Activated CD8-positive, alpha-beta T cell treated with anti-CD3 and anti-CD28 coated beads for 36 hours (primary cell): ENCODE data around the gene PFKFB2. TPM values are rescaled to one million over a fixed set of nuclear protein-coding genes. Genes with fewer than 3 reads are reported as not detected.

Experiments
- ATAC-seq: fragments of 200-7000 bp; cut with Tn5 transposase; one replicate; pipeline ENCODE4 v1.10.0; 2021; ENCODE audit warnings: mild to moderate bottlenecking, moderate library complexity
- CTCF ChIA-PET: fragments of 350-600 bp; sonication (Branson Sonifier 250); formaldehyde crosslinking; loops from one replicate; lab custom pipeline; 2021; ENCODE audit warnings: antibody characterized with exemption; lab: Charles Lee
- POLR2A ChIA-PET: fragments of 350-600 bp; sonication (Branson Sonifier 250); formaldehyde crosslinking; loops from one replicate; lab custom pipeline; 2021; ENCODE audit warnings: antibody characterized with exemption; lab: Charles Lee
- DNase-seq: peaks from one replicate; pipeline ENCODE4 v3.0.0-alpha.2; 2020
- H3K27ac Mint-ChIP-seq: one replicate; pipeline ENCODE4 v1.8.0; 2021; ENCODE audit warnings: mild to moderate bottlenecking, mixed read lengths
- H3K27me3 Mint-ChIP-seq: one replicate; pipeline ENCODE4 v1.8.0; 2021; ENCODE audit warnings: mixed read lengths
- H3K36me3 Mint-ChIP-seq: one replicate; pipeline ENCODE4 v1.8.0; 2021; ENCODE audit warnings: low read depth, mixed read lengths
- H3K4me1 Mint-ChIP-seq: one replicate; pipeline ENCODE4 v1.8.0; 2021; ENCODE audit warnings: low read depth, mixed read lengths
- H3K4me3 Mint-ChIP-seq: one replicate; pipeline ENCODE4 v1.8.0; 2021; ENCODE audit warnings: mild to moderate bottlenecking, moderate library complexity, mixed read lengths
- H3K9me3 Mint-ChIP-seq: one replicate; pipeline ENCODE4 v1.8.0; 2021; ENCODE audit warnings: mixed read lengths
- intact Hi-C: fragments of 100-400 bp; cut with micrococcal nuclease; formaldehyde crosslinking; loops from one replicate; pipeline ENCODE4 v1.10.0; 2022
- total RNA-seq, 2 experiments: library from RNA; stranded (reverse); gene quantifications; one replicate each; pipeline ENCODE4 v1.2.3, GENCODE V29; 2021
- TF ChIP-seq, protein P1 (sequence below): fragments of 200-600 bp; IDR thresholded peaks from one replicate; pipeline ENCODE4 v1.8.0; 2022; ENCODE audit warnings: antibody characterized with exemption, mild to moderate bottlenecking

The PFKFB2 gene
- total RNA-seq, 2 experiments from 2014 or later = 3.5 to 4.3 TPM

DNA sequence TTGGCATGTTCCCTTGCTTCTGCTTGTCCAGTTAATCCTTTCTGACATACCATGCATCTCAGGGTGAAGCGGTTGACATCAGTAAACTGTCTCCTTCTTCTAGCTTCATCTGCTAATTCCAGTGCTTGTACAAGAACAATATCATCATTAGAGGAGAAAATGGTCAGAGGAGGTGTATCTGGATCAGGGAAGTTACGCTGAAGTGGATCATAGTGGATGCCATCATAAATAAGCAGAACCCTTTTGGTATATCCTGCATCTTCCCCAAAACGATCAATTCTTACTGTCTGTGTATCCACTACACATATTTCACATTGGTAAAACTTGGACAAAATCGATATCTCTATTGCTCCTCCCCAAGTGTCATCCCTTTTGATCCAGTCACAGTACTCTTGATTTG, 4.0 kb upstream of the PFKFB2 start:
- intact Hi-C loops = no loop called here
- no peaks in the 10 kb centered on the region for H3K9me3 Mint-ChIP-seq
- ATAC-seq (no peak), DNase-seq (no peak)
- POLR2A ChIA-PET = interaction anchor here (0.6 to 1.3 kb wide), 2 partner anchors 11 to 13 kb away, joined by 3 to 5 read pairs; no protein-coding TSS in a partner anchor
- peak overlapping the region; percentile 99 for H3K4me3 Mint-ChIP-seq
- H3K36me3 Mint-ChIP-seq = peaks cover 30% of the 10 kb centered on the region
- no peak overlapping the region for H3K27ac Mint-ChIP-seq
- CTCF ChIA-PET = interaction anchor here (0.6 to 4.8 kb wide), 13 partner anchors 9 to 450 kb away, joined by 3 to 49 read pairs (median 10); no protein-coding TSS in a partner anchor
- H3K27me3 Mint-ChIP-seq = no peaks in the 10 kb centered on the region
- TF ChIP-seq, protein P1, sequence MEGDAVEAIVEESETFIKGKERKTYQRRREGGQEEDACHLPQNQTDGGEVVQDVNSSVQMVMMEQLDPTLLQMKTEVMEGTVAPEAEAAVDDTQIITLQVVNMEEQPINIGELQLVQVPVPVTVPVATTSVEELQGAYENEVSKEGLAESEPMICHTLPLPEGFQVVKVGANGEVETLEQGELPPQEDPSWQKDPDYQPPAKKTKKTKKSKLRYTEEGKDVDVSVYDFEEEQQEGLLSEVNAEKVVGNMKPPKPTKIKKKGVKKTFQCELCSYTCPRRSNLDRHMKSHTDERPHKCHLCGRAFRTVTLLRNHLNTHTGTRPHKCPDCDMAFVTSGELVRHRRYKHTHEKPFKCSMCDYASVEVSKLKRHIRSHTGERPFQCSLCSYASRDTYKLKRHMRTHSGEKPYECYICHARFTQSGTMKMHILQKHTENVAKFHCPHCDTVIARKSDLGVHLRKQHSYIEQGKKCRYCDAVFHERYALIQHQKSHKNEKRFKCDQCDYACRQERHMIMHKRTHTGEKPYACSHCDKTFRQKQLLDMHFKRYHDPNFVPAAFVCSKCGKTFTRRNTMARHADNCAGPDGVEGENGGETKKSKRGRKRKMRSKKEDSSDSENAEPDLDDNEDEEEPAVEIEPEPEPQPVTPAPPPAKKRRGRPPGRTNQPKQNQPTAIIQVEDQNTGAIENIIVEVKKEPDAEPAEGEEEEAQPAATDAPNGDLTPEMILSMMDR = no peak
- peaks cover 57% of the 10 kb centered on the region for H3K4me1 Mint-ChIP-seq

DNA sequence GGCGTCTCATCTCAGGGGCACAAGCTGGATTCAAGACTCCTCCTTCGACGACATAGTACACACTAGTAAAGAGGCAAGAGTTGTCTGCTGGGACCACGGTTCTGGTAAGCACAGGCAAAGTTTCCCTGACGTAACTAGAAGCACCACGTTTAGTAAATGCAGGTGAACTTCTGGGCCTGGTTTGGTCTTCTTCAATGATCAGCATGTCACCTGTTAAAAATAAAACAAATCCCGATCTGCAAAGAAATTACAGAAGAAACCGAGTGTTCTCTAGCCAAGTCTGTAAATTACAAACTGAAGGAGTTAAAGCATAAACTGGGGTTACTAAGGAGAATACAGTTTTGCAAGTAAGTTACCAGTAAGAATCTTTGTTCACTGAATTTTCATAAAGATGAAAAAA, 3.6 kb upstream of the PFKFB2 start:
- peaks cover 56% of the 10 kb centered on the region for H3K4me1 Mint-ChIP-seq
- peak overlapping the region; percentile 94 for H3K27ac Mint-ChIP-seq
- peak overlapping the region; percentile 99 for H3K4me3 Mint-ChIP-seq
- TF ChIP-seq, protein P1 = no peak
- intact Hi-C loops = no loop called here
- H3K9me3 Mint-ChIP-seq = no peaks in the 10 kb centered on the region
- H3K36me3 Mint-ChIP-seq = peaks cover 30% of the 10 kb centered on the region
- H3K27me3 Mint-ChIP-seq = no peaks in the 10 kb centered on the region
- DNase-seq = no peak
- ChIA-PET CTCF (interaction anchor here (0.6 to 4.8 kb wide), 24 partner anchors 9 to 470 kb away, joined by 3 to 49 read pairs (median 5); partner anchors contain the start of genes C1orf116 and CD55), POLR2A (interaction anchor here (0.6 to 1.3 kb wide), 3 partner anchors 11 to 450 kb away, joined by 3 to 5 read pairs (median 4); no protein-coding TSS in a partner anchor)
- no peak for ATAC-seq

DNA sequence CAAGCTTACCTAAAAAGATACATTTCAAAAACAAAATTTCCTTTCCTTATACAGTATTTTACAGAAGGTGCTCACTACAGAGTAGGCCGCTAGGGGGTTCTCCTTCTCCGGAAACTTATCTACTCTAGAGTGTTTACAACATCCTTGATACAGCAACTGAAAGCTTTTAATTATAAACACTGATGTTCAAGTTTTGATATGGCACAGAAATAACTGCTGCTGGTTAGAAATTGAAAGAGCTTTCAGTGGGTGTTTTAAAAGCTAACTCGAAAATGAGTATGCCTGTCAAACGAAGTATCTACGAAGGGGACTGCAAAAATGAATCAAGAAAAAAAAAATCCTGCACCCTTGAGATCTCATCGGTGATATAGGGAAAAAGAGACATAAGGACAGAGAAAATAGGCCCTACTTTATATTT, 3.1 kb upstream of the PFKFB2 start:
- Mint-ChIP-seq H3K4me3 (peak overlapping the region; percentile 99), H3K27ac (peak overlapping the region; percentile 94), H3K36me3 (peaks cover 26% of the 10 kb centered on the region), H3K4me1 (peaks cover 53% of the 10 kb centered on the region), H3K27me3 (no peaks in the 10 kb centered on the region), H3K9me3 (no peaks in the 10 kb centered on the region)
- ATAC-seq = peak; percentile 37
- TF ChIP-seq, protein P1 = peak; percentile 92
- DNase-seq = peak; percentile 81
- ChIA-PET POLR2A (interaction anchor here (0.7 to 1.3 kb wide), 3 partner anchors 10 to 450 kb away, joined by 3 to 5 read pairs (median 4); no protein-coding TSS in a partner anchor), CTCF (interaction anchor here (0.6 to 4.8 kb wide), 25 partner anchors 10 to 469 kb away, joined by 3 to 49 read pairs (median 5); partner anchors contain the start of genes C1orf116 and CD55)
- intact Hi-C loops = loop anchor here (2.0 kb wide), 1 partner anchor 27 kb away; no protein-coding TSS in a partner anchor

DNA sequence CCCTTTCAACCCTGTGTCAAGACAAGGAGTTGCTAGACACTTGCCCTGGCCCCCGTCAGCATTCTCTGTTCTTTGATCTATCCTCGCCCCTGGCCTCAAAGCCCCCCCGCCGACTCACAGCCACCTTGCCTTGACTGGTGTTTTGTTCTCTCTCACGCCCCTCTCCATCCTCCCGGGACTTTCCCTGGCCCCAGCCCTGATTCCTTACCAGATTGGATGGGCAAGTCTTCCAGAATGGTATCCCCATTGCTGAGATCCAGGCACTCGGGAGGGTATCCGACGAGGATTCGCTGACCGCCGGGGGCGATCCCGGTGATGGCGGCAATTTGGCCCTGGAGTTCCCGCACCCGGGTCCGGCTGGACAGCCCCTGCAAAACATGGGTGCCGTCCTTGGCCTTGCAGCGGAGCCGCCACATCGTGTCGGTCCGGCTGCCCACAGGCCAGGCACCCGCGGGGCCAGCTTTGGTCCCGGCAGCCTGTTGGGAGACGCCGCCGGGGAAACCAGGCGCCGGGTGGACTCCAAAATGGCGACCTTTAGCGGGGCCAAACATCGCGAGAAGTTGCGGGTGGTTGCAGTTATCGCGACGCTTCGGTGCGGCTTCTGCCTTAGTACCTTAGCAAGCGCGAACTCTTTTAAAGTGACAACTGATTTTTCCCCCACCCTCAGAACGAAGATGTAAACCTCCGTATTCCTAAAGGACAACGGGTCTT, 2.4 kb upstream of the PFKFB2 start:
- H3K4me1 Mint-ChIP-seq = peaks cover 50% of the 10 kb centered on the region
- DNase-seq (peak; percentile 96), ATAC-seq (peak; percentile 68)
- POLR2A ChIA-PET = interaction anchor here (0.7 to 1.3 kb wide), 3 partner anchors 10 to 449 kb away, joined by 3 to 5 read pairs (median 4); no protein-coding TSS in a partner anchor
- CTCF ChIA-PET = interaction anchor here (0.7 to 4.8 kb wide), 23 partner anchors 10 to 454 kb away, joined by 3 to 49 read pairs (median 6); partner anchors contain the start of genes C1orf116 and CD55
- peak overlapping the region; percentile 99 for H3K4me3 Mint-ChIP-seq
- H3K27me3 Mint-ChIP-seq = no peaks in the 10 kb centered on the region
- TF ChIP-seq, protein P1 = no peak
- peak overlapping the region; percentile 94 for H3K27ac Mint-ChIP-seq
- H3K36me3 Mint-ChIP-seq = peaks cover 23% of the 10 kb centered on the region
- intact Hi-C loops = loop anchor here (2.0 kb wide), 1 partner anchor 26 kb away; no protein-coding TSS in a partner anchor
- H3K9me3 Mint-ChIP-seq = no peaks in the 10 kb centered on the region
